Panc1 (cell line): ENCODE measurements around the gene MEGF11. TPM values are rescaled to one million over a fixed set of nuclear protein-coding genes. Genes with fewer than 3 reads are reported as not detected.

Experiments
- ATAC-seq: fragments of 200-7000 bp; cut with Tn5 transposase; 2 replicates; pipeline ENCODE4 v1.9.1; 2020; ENCODE audit warnings: mild to moderate bottlenecking, moderate library complexity
- BruUV-seq: library from RNA; stranded (reverse); fragments of 400-500 nt; replicated peaks from 2 replicates; lab custom pipeline; 2021; lab: Mats Ljungman, UMichigan
- CTCF ChIA-PET: fragments of 300-600 bp; sonication (Branson Sonifier 250); formaldehyde crosslinking; loops from one replicate; lab custom pipeline; 2022; ENCODE audit warnings: antibody characterized with exemption; lab: Charles Lee
- POLR2A ChIA-PET: fragments of 300-600 bp; sonication (Branson Sonifier 250); formaldehyde crosslinking; loops from one replicate; lab custom pipeline; 2022; ENCODE audit warnings: antibody characterized with exemption; lab: Charles Lee
- DNase-seq: peaks from one replicate; pipeline ENCODE4 v3.0.0-alpha.2; 2010; ENCODE audit warnings: low read depth, low spot score
- H3K27ac ChIP-seq: 2 replicates; pipeline ENCODE4 v1.5.1; 2011; ENCODE audit warnings: mild to moderate bottlenecking, low read length, inconsistent platforms
- H3K27me3 ChIP-seq: fragments of 200-500 bp; sonication (Bioruptor generic); 2 replicates; pipeline ENCODE4 v1.6.0; 2014; ENCODE audit warnings: low read length, inconsistent platforms; ENCODE audit not compliant: control insufficient read depth, insufficient read depth
- H3K36me3 ChIP-seq: fragments of 200-500 bp; sonication (Bioruptor generic); 2 replicates; pipeline ENCODE4 v1.5.1; 2014; ENCODE audit warnings: inconsistent platforms, mild to moderate bottlenecking, low read length, moderate library complexity; ENCODE audit not compliant: control insufficient read depth, insufficient read depth
- H3K4me1 ChIP-seq: 2 replicates; pipeline ENCODE4 v1.5.1; 2011; ENCODE audit warnings: inconsistent platforms, mild to moderate bottlenecking, low read length, moderate library complexity; ENCODE audit not compliant: control insufficient read depth, insufficient read depth
- H3K4me3 ChIP-seq, 2 experiments: 2 replicates each; pipeline ENCODE4 v1.5.1; 2011 to 2012; ENCODE audit warnings: low read depth in 2 of 2, low read length in 2 of 2, mild to moderate bottlenecking in 2 of 2, inconsistent platforms in 1 of 2, moderate library complexity in 1 of 2
- H3K9me3 ChIP-seq: fragments of 200-500 bp; sonication (Bioruptor generic); 2 replicates; pipeline ENCODE4 v1.5.1; 2014; ENCODE audit warnings: low read depth, mild to moderate bottlenecking, inconsistent platforms, low read length, moderate library complexity; ENCODE audit not compliant: control insufficient read depth, insufficient read depth
- CTCF ChIP-seq: fragments of 450-650 bp; IDR thresholded peaks from 2 replicates; pipeline ENCODE4 v1.5.1; 2017; ENCODE audit warnings: mild to moderate bottlenecking
- POLR2AphosphoS5 ChIP-seq: IDR thresholded peaks from 2 replicates; pipeline ENCODE4 v1.6.1; 2012; ENCODE audit warnings: mild to moderate bottlenecking, low read depth, low read length, moderate library complexity
- REST ChIP-seq, 2 experiments: IDR thresholded peaks; 2 replicates each; pipeline ENCODE4 v1.6.1; 2011 to 2012; ENCODE audit warnings: low read depth in 2 of 2, control low read depth in 1 of 2, low read length in 1 of 2, mild to moderate bottlenecking in 1 of 2, moderate library complexity in 1 of 2; ENCODE audit not compliant: insufficient read depth in 1 of 2
- SIN3A ChIP-seq: IDR thresholded peaks from 2 replicates; pipeline ENCODE4 v1.6.1; 2012; ENCODE audit warnings: low read depth, mild to moderate bottlenecking, low read length, moderate library complexity, borderline replicate concordance; ENCODE audit not compliant: insufficient read depth
- TCF7L2 ChIP-seq: IDR thresholded peaks from 2 replicates; pipeline ENCODE4 v1.6.1; 2011; ENCODE audit warnings: mild to moderate bottlenecking, low read depth, low read length, inconsistent platforms
- in situ Hi-C: cut with HindIII; loops from 2 replicates; pipeline ENCODE4 v1.10.0; 2016; ENCODE audit warnings: low sequenced_read_pairs, low pct_unique_long_range_greater_than_20kb
- intact Hi-C: fragments of 100-400 bp; cut with micrococcal nuclease; formaldehyde crosslinking; loops from one replicate; pipeline ENCODE4 v1.10.0; 2022; ENCODE audit not compliant: unreplicated experiment
- total RNA-seq: library from RNA; stranded (reverse); gene quantifications from one replicate; pipeline ENCODE4 v1.2.1, GENCODE V29; 2021; ENCODE audit not compliant: unreplicated experiment

MEGF11 gene
- total RNA-seq, 1 experiment from 2014 or later, result 0.95 TPM

GRCh38 chr15:65923264-65923663 is 330.3 kb downstream of the MEGF11 start:
- intact Hi-C loops, result no loop called here
- Histone ChIP-seq H3K27ac (no peak overlapping the region), H3K9me3 (no peaks in the 10 kb centered on the region), H3K4me1 (no peaks in the 10 kb centered on the region), H3K4me3 (no peak overlapping the region), H3K27me3 (no peaks in the 10 kb centered on the region), H3K36me3 (no peaks in the 10 kb centered on the region)
- CTCF ChIA-PET, result no interaction called here
- ATAC-seq (no peak), DNase-seq (no peak)
- no peak for TF ChIP-seq TCF7L2
- TF ChIP-seq POLR2AphosphoS5, result no peak
- no peak for TF ChIP-seq SIN3A
- TF ChIP-seq REST (IDR thresholded peaks at IDR 0.05; ENCODE audit: insufficient read depth in 1 of 2, low read depth in 2 of 2, low read length in 1 of 2), result no peak
- no peak for TF ChIP-seq CTCF
- in situ Hi-C loops, result no loop called here
- no TSS peak for BruUV-seq
- POLR2A ChIA-PET, result no interaction called here

GRCh38 chr15:65922621-65923020 is 330.9 kb downstream of the MEGF11 start:
- Histone ChIP-seq H3K9me3 (no peaks in the 10 kb centered on the region), H3K27ac (no peak overlapping the region), H3K27me3 (no peaks in the 10 kb centered on the region), H3K36me3 (no peaks in the 10 kb centered on the region), H3K4me3 (no peak overlapping the region), H3K4me1 (no peaks in the 10 kb centered on the region)
- ChIA-PET CTCF (no interaction called here), POLR2A (no interaction called here)
- DNase-seq (no peak), ATAC-seq (no peak)
- intact Hi-C loops, result no loop called here
- no peak for TF ChIP-seq POLR2AphosphoS5
- no peak for TF ChIP-seq CTCF
- TF ChIP-seq REST (IDR thresholded peaks at IDR 0.05; ENCODE audit: insufficient read depth in 1 of 2, low read depth in 2 of 2, low read length in 1 of 2), result no peak
- TF ChIP-seq TCF7L2, result no peak
- TF ChIP-seq SIN3A, result no peak
- in situ Hi-C loops, result no loop called here
- BruUV-seq, result no TSS peak
